GM12878 (cell line): ENCODE measurements around the gene U2AF2. TPM values are rescaled to one million over a fixed set of nuclear protein-coding genes. Genes with fewer than 3 reads are reported as not detected.

Experiments
- ATAC-seq: fragments of 200-7000 bp; cut with Tn5 transposase; 3 replicates; pipeline ENCODE4 v1.9.1; 2020; ENCODE audit warnings: mild to moderate bottlenecking, moderate library complexity
- BruUV-seq: library from RNA; stranded (reverse); fragments of 400-500 nt; replicated peaks from 2 replicates; lab custom pipeline; 2021; lab: Mats Ljungman, UMichigan
- CTCF ChIA-PET: fragments of 300-600 bp; sonication (Branson Sonifier 250); formaldehyde crosslinking; extraction: SDS; loops from one replicate; lab custom pipeline; 2021; ENCODE audit warnings: inconsistent platforms; lab: Yijun Ruan, JAX
- POLR2A ChIA-PET: fragments of 350-600 bp; formaldehyde crosslinking; extraction: SDS; loops from one replicate; lab custom pipeline; 2021; ENCODE audit warnings: inconsistent platforms; lab: Charles Lee
- RAD21 ChIA-PET: fragments of 300-600 bp; sonication (Branson Sonifier 250); formaldehyde crosslinking; loops from one replicate; lab custom pipeline; 2023; ENCODE audit warnings: antibody characterized with exemption; ENCODE audit not compliant: unreplicated experiment; lab: Charles Lee
- SMC1A ChIA-PET: fragments of 300-600 bp; sonication (Branson Sonifier 250); formaldehyde crosslinking; loops from one replicate; lab custom pipeline; 2023; ENCODE audit not compliant: unreplicated experiment, uncharacterized antibody; lab: Charles Lee
- DNase-seq: peaks from one replicate; pipeline ENCODE4 v3.0.0-alpha.2; 2011; ENCODE audit warnings: low read depth, low spot score
- FAIRE-seq: peaks from 3 replicates; lab custom pipeline; 2011; peaks lifted over from hg19 to GRCh38; lab: Jason Lieb, UNC
- H2AFZ ChIP-seq: 2 replicates; pipeline ENCODE4 v1.6.0; 2011; ENCODE audit warnings: low read depth, low read length, control low read depth; ENCODE audit not compliant: control insufficient read depth
- H3K27ac ChIP-seq: 2 replicates; pipeline ENCODE4 v1.5.1; 2011; ENCODE audit warnings: control low read depth; ENCODE audit not compliant: control insufficient read depth, insufficient read depth
- H3K27me3 ChIP-seq, 2 experiments: replicated peaks in 1 of 2; 2 replicates each; pipeline versions ENCODE4 v1.6.0 to v1.6.1; 2011; ENCODE audit warnings: low read length in 1 of 2; ENCODE audit not compliant: control insufficient read depth in 2 of 2, insufficient read depth in 2 of 2
- H3K36me3 ChIP-seq, 2 experiments: 2 replicates each; pipeline ENCODE4 v1.5.1; 2011; ENCODE audit warnings: low read length in 1 of 2; ENCODE audit not compliant: control insufficient read depth in 2 of 2, insufficient read depth in 2 of 2
- H3K4me1 ChIP-seq: 2 replicates; pipeline ENCODE4 v1.6.1; 2011; ENCODE audit warnings: mild to moderate bottlenecking, low read length, moderate library complexity, mixed read lengths; ENCODE audit not compliant: control insufficient read depth, insufficient read depth
- H3K4me2 ChIP-seq: 2 replicates; pipeline ENCODE4 v1.6.0; 2011; ENCODE audit warnings: control low read depth; ENCODE audit not compliant: control insufficient read depth, insufficient read depth
- H3K4me3 ChIP-seq: fragments of 200-600 bp; sonication (generic); 2 replicates; pipeline ENCODE4 v1.5.1; 2016
- H3K79me2 ChIP-seq: 2 replicates; pipeline ENCODE4 v1.6.0; 2011; ENCODE audit warnings: low read length; ENCODE audit not compliant: control insufficient read depth, insufficient read depth
- H3K9ac ChIP-seq: 2 replicates; pipeline ENCODE4 v1.8.0; 2011; ENCODE audit warnings: low read length, control low read depth, mixed read lengths; ENCODE audit not compliant: control insufficient read depth, insufficient read depth
- H3K9me3 ChIP-seq: replicated peaks from 3 replicates; pipeline ENCODE4 v1.5.1; 2011; ENCODE audit warnings: mild to moderate bottlenecking, low read length; ENCODE audit not compliant: control insufficient read depth, insufficient read depth
- H4K20me1 ChIP-seq: 2 replicates; pipeline ENCODE4 v1.6.0; 2011; ENCODE audit not compliant: control insufficient read depth, insufficient read depth
- ATF3 ChIP-seq: IDR thresholded peaks from 2 replicates; pipeline ENCODE4 v1.6.1; 2011; ENCODE audit warnings: low read depth, mild to moderate bottlenecking, low read length, moderate library complexity, borderline replicate concordance; ENCODE audit errors: extremely low read depth
- ESRRA ChIP-seq: IDR thresholded peaks from 2 replicates; pipeline ENCODE4 v1.6.1; 2012; ENCODE audit warnings: mild to moderate bottlenecking, low read length, improper control_type of control experiment
- FOXK2 ChIP-seq: fragments of 450-650 bp; IDR thresholded peaks from 2 replicates; pipeline ENCODE4 v1.6.1; 2017; ENCODE audit warnings: mild to moderate bottlenecking, moderate library complexity
- RAD51 ChIP-seq: fragments of 450-650 bp; IDR thresholded peaks from 2 replicates; pipeline ENCODE4 v1.6.1; 2016; ENCODE audit warnings: moderate library complexity, mild to moderate bottlenecking, inconsistent platforms
- STAT3 ChIP-seq: IDR thresholded peaks from 2 replicates; pipeline ENCODE4 v1.6.1; 2011; ENCODE audit warnings: low read depth, low read length, improper control_type of control experiment
- TARDBP ChIP-seq: IDR thresholded peaks from 2 replicates; pipeline ENCODE4 v1.6.1; 2016; ENCODE audit warnings: borderline replicate concordance
- USF1 ChIP-seq: IDR thresholded peaks from 2 replicates; pipeline ENCODE4 v1.6.1; 2011; ENCODE audit warnings: borderline replicate concordance, low read depth, mild to moderate bottlenecking, moderate library complexity, mixed read lengths, low read length; ENCODE audit not compliant: insufficient read depth; ENCODE audit errors: extremely low read length
- WRNIP1 ChIP-seq: IDR thresholded peaks from 2 replicates; pipeline ENCODE4 v1.6.1; 2011; ENCODE audit warnings: low read depth, low read length, improper control_type of control experiment, borderline replicate concordance
- ZNF217 ChIP-seq: fragments of 450-650 bp; IDR thresholded peaks from 2 replicates; pipeline ENCODE4 v1.6.1; 2017; ENCODE audit warnings: antibody characterized with exemption, mild to moderate bottlenecking
- WGBS: methylation state at CpG from one replicate; pipeline ENCODE4 v1.1.6; 2016; ENCODE audit warnings: low lambda C conversion rate; ENCODE audit not compliant: insufficient replicate concordance, insufficient coverage; ENCODE audit errors: missing lambda C conversion rate; 5-methylcytosine and 5-hydroxymethylcytosine counted together
- in situ Hi-C: fragments of 300-500 bp; cut with MboI; formaldehyde crosslinking; loops from 9 replicates; pipeline ENCODE4 v1.14.3; 2018; ENCODE audit warnings: mixed read lengths
- intact Hi-C: fragments of 100-400 bp; cut with micrococcal nuclease; formaldehyde crosslinking; loops from one replicate; pipeline ENCODE4 v1.14.2; 2022; ENCODE audit not compliant: unreplicated experiment
- polyA plus RNA-seq, 11 experiments: library from polyadenylated mRNA; depleted of rRNA in 4 of 11; unstranded in 6 of 11; stranded (reverse) in 5 of 11; fragments of >200 nt; fragmentation: Nextera tagmentation in 4 of 11; fragmentation: Illumina TruSeq in 1 of 11; extraction: Ambion mirVana in 4 of 11; extraction: Trizol in 1 of 11; gene quantifications; 1 replicate in 1 of 11; 2 replicates in 10 of 11; pipeline versions ENCODE4 v1.2.1 to v1.2.3, GENCODE V29; 2011 to 2016; ENCODE audit warnings: inconsistent platforms in 2 of 11, missing spikeins in 2 of 11, low read depth in 1 of 11
- total RNA-seq, 4 experiments: library from RNA; depleted of rRNA in 3 of 4; stranded (reverse); fragments of >200 nt in 3 of 4; fragmentation: Illumina TruSeq in 1 of 4; extraction: Trizol in 1 of 4; gene quantifications; 2 replicates each; pipeline versions ENCODE4 v1.2.1 to v1.2.3, GENCODE V29; 2013 to 2021
- TF ChIP-seq, protein P1 (sequence below), 3 experiments: IDR thresholded peaks in 2 of 3; conservative IDR thresholded peaks in 1 of 3; 2 replicates each; pipeline ENCODE4 v1.5.1; 2011; ENCODE audit warnings: low read depth in 3 of 3, low read length in 3 of 3, mild to moderate bottlenecking in 3 of 3, control low read depth in 2 of 3, moderate library complexity in 2 of 3, inconsistent platforms in 1 of 3, mixed read lengths in 1 of 3; ENCODE audit not compliant: control insufficient read depth in 2 of 3, insufficient read depth in 1 of 3; ENCODE audit errors: extremely low read depth in 1 of 3
- TF ChIP-seq, protein P2 (sequence below): fragments of 450-650 bp; IDR thresholded peaks from 2 replicates; pipeline ENCODE4 v1.6.1; 2018; ENCODE audit warnings: borderline replicate concordance, mild to moderate bottlenecking; ENCODE audit not compliant: partially characterized antibody
- TF ChIP-seq, protein P3 (sequence below): fragments of 450-650 bp; IDR thresholded peaks from 2 replicates; pipeline ENCODE4 v1.6.1; 2017; ENCODE audit warnings: low read depth, mild to moderate bottlenecking, moderate library complexity

The U2AF2 gene
- total and polyA plus RNA-seq, 10 of the 15 experiments (the other 5 are each of a cell fraction or from before 2014, with no cell fraction given), result 3.0 to 338 (median 130) TPM

GRCh38 chr19:55622242-55622969 lies 32.4 kb upstream of the U2AF2 start (continued):
- TF ChIP-seq USF1, result no peak

DNA sequence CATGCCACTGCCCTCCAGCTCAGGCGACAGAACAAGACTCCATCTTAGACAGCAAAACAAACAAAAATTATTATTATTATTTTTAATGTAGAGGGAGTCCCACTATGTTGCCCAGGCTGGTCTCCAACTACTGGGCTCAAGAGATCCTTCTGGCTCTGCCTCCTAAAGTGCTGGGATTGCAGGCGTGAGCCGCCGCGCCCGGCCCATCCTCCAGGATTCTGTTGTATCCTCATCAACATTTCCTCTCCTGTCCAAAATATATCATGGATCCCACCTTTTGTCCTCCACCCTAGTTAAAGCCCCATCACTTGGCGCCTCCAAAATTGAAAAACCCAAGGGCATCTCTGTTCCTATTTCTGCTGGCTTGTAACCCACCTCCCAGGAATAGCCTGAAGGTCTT lies 31.7 kb upstream of the U2AF2 start:
- no TSS peak for BruUV-seq
- in situ Hi-C loops (no loop called here), intact Hi-C loops (no loop called here)
- POLR2A ChIA-PET, result interaction anchor here (0.6 to 2.8 kb wide), 5 partner anchors 10 to 1597 kb away, joined by 3 to 21 read pairs (median 7); partner anchors contain the start of genes U2AF2 and ZNF865
- Histone ChIP-seq H3K27me3 (no peaks in the 10 kb centered on the region), H2AFZ (no peak overlapping the region), H3K27ac (no peak overlapping the region), H3K4me3 (no peak overlapping the region), H3K9ac (no peak overlapping the region), H4K20me1 (no peaks in the 10 kb centered on the region), H3K4me1 (peaks cover 9% of the 10 kb centered on the region; the same call in 1 of the 2 replicates), H3K36me3 (no peaks in the 10 kb centered on the region), H3K4me2 (no peak overlapping the region), H3K79me2 (no peaks in the 10 kb centered on the region), H3K9me3 (no peaks in the 10 kb centered on the region; the same call in 2 of the 3 replicates)
- DNase-seq (no peak), ATAC-seq (no peak), FAIRE-seq (no peak)
- RAD21 ChIA-PET, result interaction anchor here (1.0 to 2.9 kb wide), 2 partner anchors 17 to 18 kb away, joined by 3 to 29 read pairs; partner anchors contain the start of gene ZNF865
- CTCF ChIA-PET, result interaction anchor here (2.2 to 7.9 kb wide), 2 partner anchors 10 to 17 kb away, joined by 16 to 76 read pairs; partner anchors contain the start of gene ZNF865
- 97% methylated on average over 7 of the region's 7 CpGs for WGBS
- SMC1A ChIA-PET, result no interaction called here
- TF ChIP-seq ATF3 (no peak), TARDBP (no peak), RAD51 (no peak), ZNF217 (no peak), ESRRA (no peak), FOXK2 (no peak), WRNIP1 (no peak), STAT3 (no peak)
- TF ChIP-seq, protein P1, sequence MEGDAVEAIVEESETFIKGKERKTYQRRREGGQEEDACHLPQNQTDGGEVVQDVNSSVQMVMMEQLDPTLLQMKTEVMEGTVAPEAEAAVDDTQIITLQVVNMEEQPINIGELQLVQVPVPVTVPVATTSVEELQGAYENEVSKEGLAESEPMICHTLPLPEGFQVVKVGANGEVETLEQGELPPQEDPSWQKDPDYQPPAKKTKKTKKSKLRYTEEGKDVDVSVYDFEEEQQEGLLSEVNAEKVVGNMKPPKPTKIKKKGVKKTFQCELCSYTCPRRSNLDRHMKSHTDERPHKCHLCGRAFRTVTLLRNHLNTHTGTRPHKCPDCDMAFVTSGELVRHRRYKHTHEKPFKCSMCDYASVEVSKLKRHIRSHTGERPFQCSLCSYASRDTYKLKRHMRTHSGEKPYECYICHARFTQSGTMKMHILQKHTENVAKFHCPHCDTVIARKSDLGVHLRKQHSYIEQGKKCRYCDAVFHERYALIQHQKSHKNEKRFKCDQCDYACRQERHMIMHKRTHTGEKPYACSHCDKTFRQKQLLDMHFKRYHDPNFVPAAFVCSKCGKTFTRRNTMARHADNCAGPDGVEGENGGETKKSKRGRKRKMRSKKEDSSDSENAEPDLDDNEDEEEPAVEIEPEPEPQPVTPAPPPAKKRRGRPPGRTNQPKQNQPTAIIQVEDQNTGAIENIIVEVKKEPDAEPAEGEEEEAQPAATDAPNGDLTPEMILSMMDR (IDR thresholded peaks at IDR 0.05 in 2 of 3, conservative IDR thresholded peaks at IDR 0.05 in 1 of 3; ENCODE audit: control insufficient read depth in 2 of 3, extremely low read depth in 1 of 3, insufficient read depth in 1 of 3, low read depth in 3 of 3, low read length in 3 of 3), result no peak
- TF ChIP-seq, protein P2, sequence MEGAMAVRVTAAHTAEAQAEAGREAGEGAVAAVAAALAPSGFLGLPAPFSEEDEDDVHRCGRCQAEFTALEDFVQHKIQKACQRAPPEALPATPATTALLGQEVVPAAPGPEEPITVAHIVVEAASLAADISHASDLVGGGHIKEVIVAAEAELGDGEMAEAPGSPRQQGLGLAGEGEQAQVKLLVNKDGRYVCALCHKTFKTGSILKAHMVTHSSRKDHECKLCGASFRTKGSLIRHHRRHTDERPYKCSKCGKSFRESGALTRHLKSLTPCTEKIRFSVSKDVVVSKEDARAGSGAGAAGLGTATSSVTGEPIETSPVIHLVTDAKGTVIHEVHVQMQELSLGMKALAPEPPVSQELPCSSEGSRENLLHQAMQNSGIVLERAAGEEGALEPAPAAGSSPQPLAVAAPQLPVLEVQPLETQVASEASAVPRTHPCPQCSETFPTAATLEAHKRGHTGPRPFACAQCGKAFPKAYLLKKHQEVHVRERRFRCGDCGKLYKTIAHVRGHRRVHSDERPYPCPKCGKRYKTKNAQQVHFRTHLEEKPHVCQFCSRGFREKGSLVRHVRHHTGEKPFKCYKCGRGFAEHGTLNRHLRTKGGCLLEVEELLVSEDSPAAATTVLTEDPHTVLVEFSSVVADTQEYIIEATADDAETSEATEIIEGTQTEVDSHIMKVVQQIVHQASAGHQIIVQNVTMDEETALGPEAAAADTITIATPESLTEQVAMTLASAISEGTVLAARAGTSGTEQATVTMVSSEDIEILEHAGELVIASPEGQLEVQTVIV, result no peak
- TF ChIP-seq, protein P3, sequence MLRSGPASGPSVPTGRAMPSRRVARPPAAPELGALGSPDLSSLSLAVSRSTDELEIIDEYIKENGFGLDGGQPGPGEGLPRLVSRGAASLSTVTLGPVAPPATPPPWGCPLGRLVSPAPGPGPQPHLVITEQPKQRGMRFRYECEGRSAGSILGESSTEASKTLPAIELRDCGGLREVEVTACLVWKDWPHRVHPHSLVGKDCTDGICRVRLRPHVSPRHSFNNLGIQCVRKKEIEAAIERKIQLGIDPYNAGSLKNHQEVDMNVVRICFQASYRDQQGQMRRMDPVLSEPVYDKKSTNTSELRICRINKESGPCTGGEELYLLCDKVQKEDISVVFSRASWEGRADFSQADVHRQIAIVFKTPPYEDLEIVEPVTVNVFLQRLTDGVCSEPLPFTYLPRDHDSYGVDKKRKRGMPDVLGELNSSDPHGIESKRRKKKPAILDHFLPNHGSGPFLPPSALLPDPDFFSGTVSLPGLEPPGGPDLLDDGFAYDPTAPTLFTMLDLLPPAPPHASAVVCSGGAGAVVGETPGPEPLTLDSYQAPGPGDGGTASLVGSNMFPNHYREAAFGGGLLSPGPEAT, result no peak
